B cell (primary cell): Measurements from ENCODE around the gene EPB41L2. TPM values are rescaled to one million over a fixed set of nuclear protein-coding genes. Genes with fewer than 3 reads are reported as not detected.
A peak's percentile ranks its signal among the peaks of the same experiment; 100 is the strongest.

ENCODE experiments used
- ATAC-seq: fragments of 200-7000 bp; cut with Tn5 transposase; one replicate; pipeline ENCODE4 v1.10.0; 2021; ENCODE audit warnings: low read depth, mild to moderate bottlenecking, moderate number of reproducible peaks, moderate library complexity
- CTCF ChIA-PET: fragments of 350-600 bp; sonication (Branson Sonifier 250); formaldehyde crosslinking; loops from one replicate; lab custom pipeline; 2021; ENCODE audit warnings: antibody characterized with exemption, inconsistent platforms; lab: Charles Lee
- POLR2A ChIA-PET: fragments of 350-600 bp; sonication (Branson Sonifier 250); formaldehyde crosslinking; loops from one replicate; lab custom pipeline; 2021; ENCODE audit warnings: antibody characterized with exemption; lab: Charles Lee
- DNase-seq: peaks from one replicate; pipeline ENCODE4 v3.0.0; 2013
- H2AFZ ChIP-seq: 2 replicates; pipeline ENCODE4 v1.6.1; 2012; ENCODE audit warnings: mild to moderate bottlenecking, low read depth, low read length; ENCODE audit not compliant: insufficient read depth, poor library complexity, severe bottlenecking
- H3K27ac ChIP-seq, 2 donors: 1 replicate in 1 of 2; 2 replicates in 1 of 2; pipeline ENCODE4 v1.5.1; 2012 to 2013; ENCODE audit warnings: low read length in 2 of 2, mild to moderate bottlenecking in 2 of 2, moderate library complexity in 1 of 2
- H3K27me3 ChIP-seq, 4 experiments: fragments of 200-600 bp in 1 of 4; sonication (generic) in 1 of 4; replicated peaks in 1 of 4; 1 replicate in 2 of 4; 2 replicates in 2 of 4; pipeline versions ENCODE4 v1.6.1 to v1.7.0; 2013 to 2016; ENCODE audit warnings: low read length in 3 of 4, mild to moderate bottlenecking in 2 of 4, mixed read lengths in 1 of 4, moderate library complexity in 1 of 4; ENCODE audit not compliant: insufficient read depth in 4 of 4, control insufficient read depth in 3 of 4; ENCODE audit errors: control extremely low read depth in 1 of 4
- H3K36me3 ChIP-seq, 2 experiments: replicated peaks in 1 of 2; 1 replicate in 1 of 2; 2 replicates in 1 of 2; pipeline versions ENCODE4 v1.6.1 to v1.7.1; 2013; ENCODE audit warnings: low read length in 1 of 2; ENCODE audit not compliant: insufficient read depth in 2 of 2, control insufficient read depth in 1 of 2; ENCODE audit errors: control extremely low read depth in 1 of 2, extremely low read depth in 1 of 2
- H3K4me1 ChIP-seq, 2 donors: fragments of 200-600 bp in 1 of 2; sonication (generic) in 1 of 2; 1 replicate in 1 of 2; 2 replicates in 1 of 2; pipeline versions ENCODE4 v1.5.1 to v1.6.1; 2013 to 2017; ENCODE audit warnings: low read length in 2 of 2; ENCODE audit not compliant: control insufficient read depth in 2 of 2, insufficient read depth in 2 of 2
- H3K4me2 ChIP-seq: replicated peaks from 2 replicates; pipeline ENCODE3; 2012; ENCODE audit warnings: mild to moderate bottlenecking, low read depth, low read length; ENCODE audit not compliant: poor library complexity, severe bottlenecking
- H3K4me3 ChIP-seq, 5 experiments: fragments of 200-600 bp in 1 of 5; sonication (generic) in 1 of 5; 1 replicate in 3 of 5; 2 replicates in 2 of 5; pipeline versions ENCODE4 v1.5.1 to v1.7.0; 2011 to 2016; ENCODE audit warnings: low read length in 4 of 5, mild to moderate bottlenecking in 4 of 5, low read depth in 2 of 5, control low read depth in 1 of 5, moderate library complexity in 1 of 5; ENCODE audit not compliant: insufficient read depth in 1 of 5; ENCODE audit errors: control extremely low read depth in 1 of 5, extremely low read depth in 1 of 5
- H3K79me2 ChIP-seq: fragments of 200-600 bp; sonication (generic); one replicate; pipeline ENCODE4 v1.6.0; 2016; ENCODE audit warnings: low read length; ENCODE audit not compliant: control insufficient read depth, insufficient read depth
- H3K9ac ChIP-seq: fragments of 200-600 bp; sonication (generic); 2 replicates; pipeline ENCODE4 v1.6.1; 2017; ENCODE audit warnings: mild to moderate bottlenecking, low read length, moderate library complexity
- H3K9me3 ChIP-seq, 3 donors: one replicate each; pipeline versions ENCODE4 v1.6.1 to v1.7.1; 2013; ENCODE audit warnings: low read length in 2 of 3; ENCODE audit not compliant: control insufficient read depth in 2 of 3, insufficient read depth in 1 of 3; ENCODE audit errors: control extremely low read depth in 1 of 3
- H4K20me1 ChIP-seq: 2 replicates; pipeline ENCODE4 v1.6.0; 2012; ENCODE audit warnings: mild to moderate bottlenecking, low read length; ENCODE audit not compliant: insufficient read depth, control insufficient read depth, poor library complexity, severe bottlenecking
- H3K27ac Mint-ChIP-seq: one replicate; pipeline ENCODE4 v1.8.0; 2021; ENCODE audit warnings: mixed read lengths
- H3K27me3 Mint-ChIP-seq: one replicate; pipeline ENCODE4 v1.8.0; 2021; ENCODE audit warnings: mixed read lengths
- H3K4me1 Mint-ChIP-seq: one replicate; pipeline ENCODE4 v1.8.0; 2021; ENCODE audit warnings: mixed read lengths
- H3K4me3 Mint-ChIP-seq: one replicate; pipeline ENCODE4 v1.8.0; 2021; ENCODE audit warnings: mixed read lengths
- H3K9me3 Mint-ChIP-seq: one replicate; pipeline ENCODE4 v1.8.0; 2022; ENCODE audit warnings: mixed read lengths; ENCODE audit not compliant: insufficient read depth
- EZH2 ChIP-seq: IDR thresholded peaks from 2 replicates; pipeline ENCODE4 v1.6.1; 2012; ENCODE audit warnings: borderline replicate concordance, low read depth, mild to moderate bottlenecking, moderate library complexity, low read length; ENCODE audit not compliant: insufficient read depth, poor library complexity, severe bottlenecking
- WGBS: methylation state at CpG from one replicate; pipeline ENCODE4 v1.1.5; 2013; ENCODE audit warnings: missing lambda C conversion rate; ENCODE audit not compliant: insufficient coverage; 5-methylcytosine and 5-hydroxymethylcytosine counted together
- intact Hi-C: fragments of 100-400 bp; cut with micrococcal nuclease; formaldehyde crosslinking; loops from one replicate; pipeline ENCODE4 v1.10.0; 2022
- polyA plus RNA-seq: library from polyadenylated mRNA; depleted of rRNA; stranded (reverse); fragments of >200 nt; gene quantifications from 2 replicates; pipeline ENCODE4 v1.2.3, GENCODE V29; 2012
- total RNA-seq, 2 donors: library from RNA; stranded (reverse); fragments of 120-200 nt in 1 of 2; gene quantifications; 1 replicate in 1 of 2; 2 replicates in 1 of 2; pipeline versions ENCODE4 v1.2.3 to v1.2.4, GENCODE V29; 2013 to 2022
- TF ChIP-seq, protein P1 (sequence below): fragments of 200-600 bp; IDR thresholded peaks from one replicate; pipeline ENCODE4 v1.8.0; 2022; ENCODE audit warnings: antibody characterized with exemption, mild to moderate bottlenecking

The EPB41L2 gene
- total and polyA plus RNA-seq, 2 donors (not counting 1 experiment from before 2014, with no cell fraction given) = 17.8 to 61.0 TPM

DNA sequence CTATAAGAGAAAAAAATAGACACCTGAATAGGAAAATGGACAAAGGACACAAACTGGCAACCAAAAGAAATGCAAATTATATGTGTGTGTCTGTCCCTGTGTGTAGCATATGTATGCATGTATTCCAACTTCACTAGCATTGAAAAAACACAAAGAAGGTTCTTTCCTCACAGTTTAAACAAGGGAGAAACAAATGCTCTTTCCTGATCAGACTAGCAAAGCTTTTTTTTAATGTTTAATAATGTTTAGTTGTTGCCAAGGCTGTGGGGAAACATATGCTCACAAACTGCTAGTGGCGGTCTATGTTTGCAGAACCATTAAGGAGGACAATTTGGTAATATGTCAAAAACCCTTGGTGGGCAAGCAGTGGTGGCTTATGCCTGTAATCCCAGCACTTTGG is 213.5 kb downstream of the EPB41L2 start:
- Mint-ChIP-seq H3K4me1 (peaks cover 41% of the 10 kb centered on the region), H3K4me3 (no peak overlapping the region), H3K27ac (no peak overlapping the region), H3K9me3 (no peaks in the 10 kb centered on the region), H3K27me3 (no peaks in the 10 kb centered on the region)
- 100% methylated on average over 1 of the region's 1 CpG for WGBS
- Histone ChIP-seq H3K4me3 (no peak overlapping the region), H4K20me1 (no peaks in the 10 kb centered on the region), H3K9me3 (no peaks in the 10 kb centered on the region), H3K27ac (no peak overlapping the region), H3K4me2 (no peak overlapping the region), H2AFZ (no peak overlapping the region), H3K9ac (no peak overlapping the region), H3K79me2 (no peaks in the 10 kb centered on the region), H3K27me3 (no peaks in the 10 kb centered on the region), H3K4me1 (peaks cover 17 to 26% of the 10 kb centered on the region in 2 donors), H3K36me3 (peaks cover 0 to 2% of the 10 kb centered on the region in 2 experiments)
- CTCF ChIA-PET = no interaction called here
- intact Hi-C loops = no loop called here
- ATAC-seq (no peak), DNase-seq (no peak)
- TF ChIP-seq EZH2 = no peak
- TF ChIP-seq, protein P1, sequence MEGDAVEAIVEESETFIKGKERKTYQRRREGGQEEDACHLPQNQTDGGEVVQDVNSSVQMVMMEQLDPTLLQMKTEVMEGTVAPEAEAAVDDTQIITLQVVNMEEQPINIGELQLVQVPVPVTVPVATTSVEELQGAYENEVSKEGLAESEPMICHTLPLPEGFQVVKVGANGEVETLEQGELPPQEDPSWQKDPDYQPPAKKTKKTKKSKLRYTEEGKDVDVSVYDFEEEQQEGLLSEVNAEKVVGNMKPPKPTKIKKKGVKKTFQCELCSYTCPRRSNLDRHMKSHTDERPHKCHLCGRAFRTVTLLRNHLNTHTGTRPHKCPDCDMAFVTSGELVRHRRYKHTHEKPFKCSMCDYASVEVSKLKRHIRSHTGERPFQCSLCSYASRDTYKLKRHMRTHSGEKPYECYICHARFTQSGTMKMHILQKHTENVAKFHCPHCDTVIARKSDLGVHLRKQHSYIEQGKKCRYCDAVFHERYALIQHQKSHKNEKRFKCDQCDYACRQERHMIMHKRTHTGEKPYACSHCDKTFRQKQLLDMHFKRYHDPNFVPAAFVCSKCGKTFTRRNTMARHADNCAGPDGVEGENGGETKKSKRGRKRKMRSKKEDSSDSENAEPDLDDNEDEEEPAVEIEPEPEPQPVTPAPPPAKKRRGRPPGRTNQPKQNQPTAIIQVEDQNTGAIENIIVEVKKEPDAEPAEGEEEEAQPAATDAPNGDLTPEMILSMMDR = no peak
- POLR2A ChIA-PET = no interaction called here

DNA sequence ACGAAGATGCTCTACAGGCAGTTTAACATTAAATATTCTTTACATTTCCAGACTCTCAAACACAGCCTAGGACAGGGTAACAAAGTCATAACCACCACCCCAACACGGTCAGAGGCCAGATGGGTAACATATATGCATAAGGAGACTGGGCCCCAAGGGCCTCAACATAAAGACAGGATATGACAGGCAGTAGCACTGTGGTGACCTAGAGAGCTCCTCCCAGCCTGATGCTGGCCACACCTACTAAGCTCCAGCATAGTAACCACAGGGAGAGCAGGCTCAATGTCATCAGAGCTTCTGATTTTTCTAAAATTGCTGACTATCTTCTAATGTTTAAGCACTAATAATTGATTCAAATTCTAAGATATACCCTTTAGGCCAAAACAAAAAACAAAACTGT is 214.1 kb downstream of the EPB41L2 start:
- Histone ChIP-seq H4K20me1 (no peaks in the 10 kb centered on the region), H3K4me3 (no peak overlapping the region), H3K79me2 (no peaks in the 10 kb centered on the region), H3K9ac (no peak overlapping the region), H3K27me3 (no peaks in the 10 kb centered on the region), H3K36me3 (peaks cover 0 to 2% of the 10 kb centered on the region in 2 experiments), H3K27ac (peak overlapping the region in 1 of 2 donors; percentile 24), H3K4me1 (peaks cover 17 to 26% of the 10 kb centered on the region in 2 donors), H3K4me2 (peak overlapping the region; percentile 0), H3K9me3 (no peaks in the 10 kb centered on the region), H2AFZ (peak overlapping the region; percentile 2)
- DNase-seq (peak; percentile 27), ATAC-seq (peak; percentile 82)
- H3K9me3 Mint-ChIP-seq = no peaks in the 10 kb centered on the region
- ChIA-PET POLR2A (no interaction called here), CTCF (no interaction called here)
- H3K27me3 Mint-ChIP-seq = no peaks in the 10 kb centered on the region
- H3K4me1 Mint-ChIP-seq = peaks cover 41% of the 10 kb centered on the region
- intact Hi-C loops = no loop called here
- WGBS = no CpG with 5 or more reads among the region's 2 CpGs
- peak overlapping the region; percentile 23 for H3K27ac Mint-ChIP-seq
- peak overlapping the region; percentile 23 for H3K4me3 Mint-ChIP-seq
- TF ChIP-seq EZH2 = no peak
- TF ChIP-seq, protein P1 = no peak
